ENCODE data around the gene NUDT21.
A peak's percentile ranks its signal among the peaks of the same experiment; 100 is the strongest.

NUDT21 gene

DNA sequence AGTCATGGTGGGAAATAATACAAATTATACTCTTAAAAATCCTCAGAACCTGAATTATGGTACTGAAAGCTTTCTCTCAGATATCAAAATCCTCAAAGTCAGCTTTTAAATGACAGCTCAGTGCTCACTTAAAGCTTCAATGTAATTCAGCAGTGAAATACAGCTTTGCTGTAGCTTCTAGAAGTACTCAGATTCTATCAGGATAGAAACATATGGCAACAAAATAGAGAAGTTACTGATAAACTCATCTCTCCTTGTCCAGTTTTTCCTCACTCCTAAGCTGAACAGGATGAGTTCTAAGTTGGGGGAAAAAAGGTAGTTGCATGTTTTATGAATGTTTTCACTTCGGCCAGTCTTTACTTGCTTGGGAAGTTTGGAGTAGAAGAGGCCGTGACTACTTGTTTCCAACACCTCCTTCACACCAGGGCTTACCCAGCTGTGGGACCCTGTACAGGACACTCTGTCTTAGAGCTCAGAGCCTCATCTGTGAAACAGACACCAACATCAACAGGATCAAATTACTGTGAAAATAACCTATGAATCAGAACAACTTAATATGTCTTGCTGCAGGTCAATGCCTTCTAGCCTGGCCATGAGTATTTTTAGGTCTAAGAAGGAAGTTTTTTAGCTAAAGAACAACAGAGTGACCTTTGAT, 30.5 kb upstream of the NUDT21 start:
- DNase-seq (ENCODE audit: low spot score), result no peak
- no CpG with 5 or more reads among the region's 2 CpGs for WGBS, 2 donors (ENCODE audit: extremely low coverage in 2 of 2, insufficient read length in 2 of 2, insufficient replicate concordance in 1 of 2)

DNA sequence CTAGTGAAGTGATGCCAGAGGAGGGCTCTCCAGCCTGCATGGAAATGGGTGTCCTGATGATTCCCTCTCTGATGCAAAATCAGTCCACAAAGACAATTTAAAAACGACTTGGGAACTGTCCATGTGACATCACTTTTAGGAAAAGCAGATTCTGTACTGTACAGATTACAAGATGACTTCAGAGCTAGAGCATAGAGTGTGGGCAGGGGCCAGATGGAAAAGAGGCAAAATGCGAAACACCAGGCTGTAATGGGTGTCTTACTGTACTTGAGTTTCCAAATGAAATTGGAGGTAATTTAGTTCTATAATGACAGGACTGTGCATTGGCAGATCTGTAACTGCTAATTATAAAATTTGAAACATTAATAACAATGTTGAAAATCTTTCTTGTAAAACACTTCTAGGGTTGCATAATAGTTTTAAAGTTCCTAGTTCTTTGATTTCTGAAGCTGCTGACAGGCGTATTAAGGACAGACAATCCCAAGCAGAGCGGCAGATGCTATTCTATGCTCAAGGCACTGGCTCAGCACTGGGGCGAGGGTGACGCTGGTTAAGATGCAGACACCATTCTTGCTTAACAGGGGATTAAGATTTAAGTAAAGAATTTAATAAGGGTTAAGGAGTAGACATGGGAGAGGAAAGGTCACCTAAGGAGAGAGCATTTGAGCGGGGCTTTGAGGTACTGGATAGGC, 29.8 kb upstream of the NUDT21 start:
- no peak for DNase-seq (ENCODE audit: low spot score)
- Histone ChIP-seq H3K14ac (ENCODE audit: low read length) (no peak overlapping the region), H2BK12ac (ENCODE audit: low read length) (no peak overlapping the region), H3K4me1 (ENCODE audit: control insufficient read depth in 2 of 2, insufficient read depth in 1 of 2, low read depth in 1 of 2, low read length in 2 of 2) (no peaks in the 10 kb centered on the region), H4K8ac (ENCODE audit: low read depth, low read length) (no peak overlapping the region), H3K27me3 (ENCODE audit: control insufficient read depth in 3 of 3, insufficient read depth in 3 of 3, low read depth in 1 of 3, low read length in 3 of 3) (no peaks in the 10 kb centered on the region), H2AK5ac (ENCODE audit: low read depth, low read length) (no peak overlapping the region), H3K4me3 (ENCODE audit: low read length in 2 of 2) (no peak overlapping the region), H2BK5ac (ENCODE audit: low read length) (no peak overlapping the region), H2BK15ac (ENCODE audit: low read length) (no peak overlapping the region), H3K79me1 (ENCODE audit: low read depth, low read length) (no peaks in the 10 kb centered on the region), H3K9ac (ENCODE audit: low read depth, low read length, poor library complexity) (no peak overlapping the region), H4K91ac (ENCODE audit: low read depth, low read length, poor library complexity) (no peak overlapping the region), H3K36me3 (replicated peaks in 1 of 2; ENCODE audit: control insufficient read depth in 2 of 2, insufficient read depth in 2 of 2, low read length in 2 of 2) (peaks cover 19 to 89% of the 10 kb centered on the region in 2 donors), H3K4me2 (ENCODE audit: insufficient read depth, low read length, poor library complexity, severe bottlenecking) (no peak overlapping the region), H3K4ac (ENCODE audit: low read length) (no peak overlapping the region), H3K23ac (ENCODE audit: low read depth, low read length, poor library complexity) (no peak overlapping the region), H3K27ac (replicated peaks; ENCODE audit: low read length) (no peak overlapping the region), H3K9me3 (replicated peaks in 1 of 2; ENCODE audit: control insufficient read depth in 2 of 2, insufficient read depth in 1 of 2, low read depth in 1 of 2, low read length in 2 of 2) (no peaks in the 10 kb centered on the region), H2AFZ (ENCODE audit: low read length) (no peak overlapping the region), H3K18ac (ENCODE audit: low read length) (no peak overlapping the region), H2BK120ac (ENCODE audit: low read depth, low read length) (no peak overlapping the region)
- no CpG with 5 or more reads among the region's 7 CpGs for WGBS, 2 donors (ENCODE audit: extremely low coverage in 2 of 2, insufficient read length in 2 of 2, insufficient replicate concordance in 1 of 2)

More for the DNA sequence above, 30.5 kb upstream of the NUDT21 start:
- Histone ChIP-seq H2BK120ac (ENCODE audit: low read depth, low read length) (no peak overlapping the region), H3K4me3 (ENCODE audit: low read length in 2 of 2) (no peak overlapping the region), H3K18ac (ENCODE audit: low read length) (no peak overlapping the region), H3K27me3 (ENCODE audit: control insufficient read depth in 3 of 3, insufficient read depth in 3 of 3, low read depth in 1 of 3, low read length in 3 of 3) (no peaks in the 10 kb centered on the region), H2BK5ac (ENCODE audit: low read length) (no peak overlapping the region), H2AFZ (ENCODE audit: low read length) (no peak overlapping the region), H2BK15ac (ENCODE audit: low read length) (no peak overlapping the region), H3K36me3 (replicated peaks in 1 of 2; ENCODE audit: control insufficient read depth in 2 of 2, insufficient read depth in 2 of 2, low read length in 2 of 2) (peaks cover 14 to 88% of the 10 kb centered on the region in 2 donors), H3K23ac (ENCODE audit: low read depth, low read length, poor library complexity) (no peak overlapping the region), H2AK5ac (ENCODE audit: low read depth, low read length) (no peak overlapping the region), H3K27ac (replicated peaks; ENCODE audit: low read length) (no peak overlapping the region), H4K8ac (ENCODE audit: low read depth, low read length) (no peak overlapping the region), H3K14ac (ENCODE audit: low read length) (no peak overlapping the region), H3K4me2 (ENCODE audit: insufficient read depth, low read length, poor library complexity, severe bottlenecking) (no peak overlapping the region), H2BK12ac (ENCODE audit: low read length) (no peak overlapping the region), H3K4me1 (ENCODE audit: control insufficient read depth in 2 of 2, insufficient read depth in 1 of 2, low read depth in 1 of 2, low read length in 2 of 2) (no peaks in the 10 kb centered on the region), H3K9ac (ENCODE audit: low read depth, low read length, poor library complexity) (no peak overlapping the region), H4K91ac (ENCODE audit: low read depth, low read length, poor library complexity) (no peak overlapping the region), H3K79me1 (ENCODE audit: low read depth, low read length) (no peaks in the 10 kb centered on the region), H3K9me3 (replicated peaks in 1 of 2; ENCODE audit: control insufficient read depth in 2 of 2, insufficient read depth in 1 of 2, low read depth in 1 of 2, low read length in 2 of 2) (no peaks in the 10 kb centered on the region), H3K4ac (ENCODE audit: low read length) (no peak overlapping the region)

DNA sequence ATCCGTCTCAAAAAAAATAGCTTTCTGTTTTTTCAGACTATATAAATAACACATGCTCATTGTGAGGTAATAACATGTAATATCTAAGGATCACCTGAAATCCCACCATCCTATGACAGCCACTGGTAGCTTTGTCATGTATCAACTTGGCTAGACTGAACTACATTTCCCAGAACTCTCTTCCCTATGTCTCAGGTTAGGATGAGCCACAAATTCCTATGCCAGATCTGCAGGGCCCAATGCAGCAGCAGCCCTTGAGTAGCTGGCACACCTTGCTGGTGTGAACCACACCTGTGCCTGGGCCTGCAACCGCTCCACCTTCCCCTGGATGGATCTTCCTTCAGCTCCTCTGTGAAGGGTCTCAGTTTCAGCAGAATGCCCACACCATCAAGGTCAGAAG, 28.3 kb upstream of the NUDT21 start:
- Histone ChIP-seq H3K36me3 (replicated peaks in 1 of 2; ENCODE audit: control insufficient read depth in 2 of 2, insufficient read depth in 2 of 2, low read length in 2 of 2) (peaks cover 22 to 89% of the 10 kb centered on the region in 2 donors), H3K14ac (ENCODE audit: low read length) (no peak overlapping the region), H2AK5ac (ENCODE audit: low read depth, low read length) (no peak overlapping the region), H3K18ac (ENCODE audit: low read length) (no peak overlapping the region), H3K4me3 (ENCODE audit: low read length in 2 of 2) (peak overlapping the region in 1 of 2 donors; percentile 0), H3K27ac (replicated peaks; ENCODE audit: low read length) (no peak overlapping the region), H2BK15ac (ENCODE audit: low read length) (no peak overlapping the region), H3K4me2 (ENCODE audit: insufficient read depth, low read length, poor library complexity, severe bottlenecking) (no peak overlapping the region), H2BK5ac (ENCODE audit: low read length) (no peak overlapping the region), H3K27me3 (ENCODE audit: control insufficient read depth in 3 of 3, insufficient read depth in 3 of 3, low read depth in 1 of 3, low read length in 3 of 3) (no peaks in the 10 kb centered on the region), H4K91ac (ENCODE audit: low read depth, low read length, poor library complexity) (no peak overlapping the region), H2BK120ac (ENCODE audit: low read depth, low read length) (no peak overlapping the region), H2AFZ (ENCODE audit: low read length) (no peak overlapping the region), H3K9me3 (replicated peaks in 1 of 2; ENCODE audit: control insufficient read depth in 2 of 2, insufficient read depth in 1 of 2, low read depth in 1 of 2, low read length in 2 of 2) (no peaks in the 10 kb centered on the region), H3K79me1 (ENCODE audit: low read depth, low read length) (no peaks in the 10 kb centered on the region), H4K8ac (ENCODE audit: low read depth, low read length) (no peak overlapping the region), H3K4ac (ENCODE audit: low read length) (no peak overlapping the region), H2BK12ac (ENCODE audit: low read length) (no peak overlapping the region), H3K23ac (ENCODE audit: low read depth, low read length, poor library complexity) (no peak overlapping the region), H3K4me1 (ENCODE audit: control insufficient read depth in 2 of 2, insufficient read depth in 1 of 2, low read depth in 1 of 2, low read length in 2 of 2) (no peaks in the 10 kb centered on the region), H3K9ac (ENCODE audit: low read depth, low read length, poor library complexity) (no peak overlapping the region)
- no CpG with 5 or more reads among the region's 2 CpGs for WGBS, 2 donors (ENCODE audit: extremely low coverage in 2 of 2, insufficient read length in 2 of 2, insufficient replicate concordance in 1 of 2)
- DNase-seq (ENCODE audit: low spot score), result no peak

GRCh38 chr16:56478281-56479049, 27.3 kb upstream of the NUDT21 start:
- H3K4me2 ChIP-seq (ENCODE audit: insufficient read depth, low read length, poor library complexity, severe bottlenecking), result no peak overlapping the region
- no peak overlapping the region for H3K18ac ChIP-seq (ENCODE audit: low read length)
- no peaks in the 10 kb centered on the region for H3K79me1 ChIP-seq (ENCODE audit: low read depth, low read length)
- DNase-seq (ENCODE audit: low spot score), result no peak
- H3K4me1 ChIP-seq (ENCODE audit: control insufficient read depth in 2 of 2, insufficient read depth in 1 of 2, low read depth in 1 of 2, low read length in 2 of 2), result no peaks in the 10 kb centered on the region
- no peak overlapping the region for H3K9ac ChIP-seq (ENCODE audit: low read depth, low read length, poor library complexity)
- no peak overlapping the region for H4K91ac ChIP-seq (ENCODE audit: low read depth, low read length, poor library complexity)
- no peak overlapping the region for H3K4me3 ChIP-seq (ENCODE audit: low read length in 2 of 2)
- H2BK12ac ChIP-seq (ENCODE audit: low read length), result no peak overlapping the region
- no peak overlapping the region for H2BK15ac ChIP-seq (ENCODE audit: low read length)
- no peak overlapping the region for H2AFZ ChIP-seq (ENCODE audit: low read length)
- H2BK5ac ChIP-seq (ENCODE audit: low read length), result no peak overlapping the region
- peaks cover 22 to 92% of the 10 kb centered on the region in 2 donors for H3K36me3 ChIP-seq (replicated peaks in 1 of 2; ENCODE audit: control insufficient read depth in 2 of 2, insufficient read depth in 2 of 2, low read length in 2 of 2)
- H3K9me3 ChIP-seq (replicated peaks in 1 of 2; ENCODE audit: control insufficient read depth in 2 of 2, insufficient read depth in 1 of 2, low read depth in 1 of 2, low read length in 2 of 2), result no peaks in the 10 kb centered on the region
- no peak overlapping the region for H3K27ac ChIP-seq (replicated peaks; ENCODE audit: low read length)
- H3K27me3 ChIP-seq (ENCODE audit: control insufficient read depth in 3 of 3, insufficient read depth in 3 of 3, low read depth in 1 of 3, low read length in 3 of 3), result no peaks in the 10 kb centered on the region
- no peak overlapping the region for H4K8ac ChIP-seq (ENCODE audit: low read depth, low read length)
- H2BK120ac ChIP-seq (ENCODE audit: low read depth, low read length), result no peak overlapping the region
- H3K4ac ChIP-seq (ENCODE audit: low read length), result no peak overlapping the region
- WGBS, 2 donors (ENCODE audit: extremely low coverage in 2 of 2, insufficient read length in 2 of 2, insufficient replicate concordance in 1 of 2), result no CpG with 5 or more reads among the region's 2 CpGs
- no peak overlapping the region for H2AK5ac ChIP-seq (ENCODE audit: low read depth, low read length)
- H3K23ac ChIP-seq (ENCODE audit: low read depth, low read length, poor library complexity), result no peak overlapping the region
- no peak overlapping the region for H3K14ac ChIP-seq (ENCODE audit: low read length)

Data from neuronal stem cell (in vitro differentiated cells).